ENCODE measurements around the gene OGDH.

GRCh38 chr7:44621750-44622103 lies 15.3 kb downstream of the OGDH start:
- no peak for TF ChIP-seq CTCF (IDR thresholded peaks at IDR 0.05; ENCODE audit: insufficient read depth, low read depth, low read length)
- no peak for TF ChIP-seq EZH2 (IDR thresholded peaks at IDR 0.05; ENCODE audit: insufficient read depth, low read length)
